Measurements from ENCODE around the gene ELMO1.
"Not testable (repeated sequence)": the region's sequence is repeated elsewhere in the genome, so short reads cannot be mapped to it uniquely, and the experiment has no call there.

Gene ELMO1

GRCh38 chr7:36982766-36983165, 465.9 kb downstream of the ELMO1 start:
- H3K27ac ChIP-seq (ENCODE audit: insufficient read depth, low read length, poor library complexity, severe bottlenecking): no peak overlapping the region
- no peaks in the 10 kb centered on the region for H3K27me3 ChIP-seq (replicated peaks; ENCODE audit: control insufficient read depth, insufficient read depth, low read length, poor library complexity, severe bottlenecking)
- H3K36me3 ChIP-seq (ENCODE audit: control insufficient read depth, insufficient read depth, low read length): no peaks in the 10 kb centered on the region
- no peak overlapping the region for H3K4me3 ChIP-seq (ENCODE audit: insufficient read depth, low read depth, low read length, poor library complexity, severe bottlenecking)
- no peaks in the 10 kb centered on the region for H3K4me1 ChIP-seq (ENCODE audit: control insufficient read depth, insufficient read depth, low read length, poor library complexity, severe bottlenecking)
- H3K9me3 ChIP-seq (ENCODE audit: control insufficient read depth, low read length): no peaks in the 10 kb centered on the region
- DNase-seq: no peak

GRCh38 chr7:36979810-36980248, 468.8 kb downstream of the ELMO1 start:
- no peaks in the 10 kb centered on the region for H3K36me3 ChIP-seq (ENCODE audit: control insufficient read depth, insufficient read depth, low read length)
- no peak overlapping the region for H3K4me3 ChIP-seq (ENCODE audit: insufficient read depth, low read depth, low read length, poor library complexity, severe bottlenecking)
- H3K4me1 ChIP-seq (ENCODE audit: control insufficient read depth, insufficient read depth, low read length, poor library complexity, severe bottlenecking): no peaks in the 10 kb centered on the region
- H3K27ac ChIP-seq (ENCODE audit: insufficient read depth, low read length, poor library complexity, severe bottlenecking): no peak overlapping the region
- no peak for DNase-seq
- no peaks in the 10 kb centered on the region for H3K27me3 ChIP-seq (replicated peaks; ENCODE audit: control insufficient read depth, insufficient read depth, low read length, poor library complexity, severe bottlenecking)
- no peaks in the 10 kb centered on the region for H3K9me3 ChIP-seq (ENCODE audit: control insufficient read depth, low read length)

DNA sequence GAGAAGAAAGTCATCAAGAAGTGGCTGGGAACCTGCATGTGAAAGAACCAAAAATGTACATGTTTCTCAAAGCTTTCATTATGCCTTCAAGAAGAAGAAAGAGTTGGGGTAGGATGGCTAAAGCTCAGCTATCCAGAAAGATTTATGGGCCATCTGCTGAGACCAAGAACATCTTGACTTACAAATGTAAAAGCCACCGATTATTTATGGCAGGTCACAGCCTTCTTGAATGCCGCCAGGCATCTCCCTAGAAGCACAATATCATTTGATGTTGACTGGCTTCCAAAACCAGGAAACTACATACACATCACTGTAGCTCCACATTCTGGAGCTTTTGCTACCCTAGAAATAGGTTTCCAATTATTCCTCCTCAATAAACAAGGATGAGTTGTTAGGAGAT, 470.2 kb downstream of the ELMO1 start:
- H3K9me3 ChIP-seq (ENCODE audit: control insufficient read depth, low read length): no peaks in the 10 kb centered on the region
- H3K4me3 ChIP-seq (ENCODE audit: insufficient read depth, low read depth, low read length, poor library complexity, severe bottlenecking): no peak overlapping the region
- no peaks in the 10 kb centered on the region for H3K27me3 ChIP-seq (replicated peaks; ENCODE audit: control insufficient read depth, insufficient read depth, low read length, poor library complexity, severe bottlenecking)
- H3K4me1 ChIP-seq (ENCODE audit: control insufficient read depth, insufficient read depth, low read length, poor library complexity, severe bottlenecking): no peaks in the 10 kb centered on the region
- H3K36me3 ChIP-seq (ENCODE audit: control insufficient read depth, insufficient read depth, low read length): no peaks in the 10 kb centered on the region
- DNase-seq: no peak
- no peak overlapping the region for H3K27ac ChIP-seq (ENCODE audit: insufficient read depth, low read length, poor library complexity, severe bottlenecking)

- Histone ChIP-seq H3K36me3 (ENCODE audit: control insufficient read depth, insufficient read depth, low read length) (no peaks in the 10 kb centered on the region), H3K27ac (ENCODE audit: insufficient read depth, low read length, poor library complexity, severe bottlenecking) (no peak overlapping the region), H3K27me3 (replicated peaks; ENCODE audit: control insufficient read depth, insufficient read depth, low read length, poor library complexity, severe bottlenecking) (no peaks in the 10 kb centered on the region), H3K4me1 (ENCODE audit: control insufficient read depth, insufficient read depth, low read length, poor library complexity, severe bottlenecking) (no peaks in the 10 kb centered on the region), H3K9me3 (ENCODE audit: control insufficient read depth, low read length) (no peaks in the 10 kb centered on the region), H3K4me3 (ENCODE audit: insufficient read depth, low read depth, low read length, poor library complexity, severe bottlenecking) (no peak overlapping the region)
- DNase-seq: no peak
Measured at GRCh38 chr7:36977878-36978277, 470.8 kb downstream of the ELMO1 start.

DNA sequence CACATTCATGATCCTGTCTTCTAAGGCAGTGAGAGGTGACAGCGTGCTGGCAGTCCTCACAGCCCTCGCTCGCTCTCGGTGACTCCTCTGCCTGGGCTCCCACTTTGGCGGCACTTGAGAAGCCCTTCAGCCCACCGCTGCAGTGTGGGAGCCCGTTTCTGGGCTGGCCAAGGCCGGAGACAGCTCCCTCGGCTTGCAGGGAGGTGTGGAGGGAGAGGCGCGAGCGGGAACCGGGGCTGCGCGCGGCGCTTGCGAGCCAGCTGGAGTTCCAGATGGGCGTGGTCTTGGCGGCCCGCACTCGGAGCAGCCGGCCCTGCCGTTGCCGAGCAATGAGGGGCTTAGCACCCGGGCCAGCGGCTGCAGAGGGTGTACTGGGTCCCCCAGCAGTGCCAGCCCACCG, 475.1 kb downstream of the ELMO1 start:
- not testable (repeated sequence) for DNase-seq; H3K9me3 ChIP-seq (ENCODE audit: control insufficient read depth, low read length); H3K27me3 ChIP-seq (replicated peaks; ENCODE audit: control insufficient read depth, insufficient read depth, low read length, poor library complexity, severe bottlenecking); H3K4me3 ChIP-seq (ENCODE audit: insufficient read depth, low read depth, low read length, poor library complexity, severe bottlenecking); H3K36me3 ChIP-seq (ENCODE audit: control insufficient read depth, insufficient read depth, low read length); H3K27ac ChIP-seq (ENCODE audit: insufficient read depth, low read length, poor library complexity, severe bottlenecking)
- peaks cover 11% of the 10 kb centered on the region for H3K4me1 ChIP-seq (ENCODE audit: control insufficient read depth, insufficient read depth, low read length, poor library complexity, severe bottlenecking)

GRCh38 chr7:36972140-36972518, 476.5 kb downstream of the ELMO1 start:
- H3K27ac ChIP-seq (ENCODE audit: insufficient read depth, low read length, poor library complexity, severe bottlenecking): no peak overlapping the region
- no peak overlapping the region for H3K4me3 ChIP-seq (ENCODE audit: insufficient read depth, low read depth, low read length, poor library complexity, severe bottlenecking)
- no peaks in the 10 kb centered on the region for H3K36me3 ChIP-seq (ENCODE audit: control insufficient read depth, insufficient read depth, low read length)
- no peaks in the 10 kb centered on the region for H3K9me3 ChIP-seq (ENCODE audit: control insufficient read depth, low read length)
- no peaks in the 10 kb centered on the region for H3K27me3 ChIP-seq (replicated peaks; ENCODE audit: control insufficient read depth, insufficient read depth, low read length, poor library complexity, severe bottlenecking)
- DNase-seq: no peak
- H3K4me1 ChIP-seq (ENCODE audit: control insufficient read depth, insufficient read depth, low read length, poor library complexity, severe bottlenecking): peaks cover 11% of the 10 kb centered on the region

GRCh38 chr7:36971515-36972139, 477.0 kb downstream of the ELMO1 start:
- no peaks in the 10 kb centered on the region for H3K9me3 ChIP-seq (ENCODE audit: control insufficient read depth, low read length)
- H3K36me3 ChIP-seq (ENCODE audit: control insufficient read depth, insufficient read depth, low read length): no peaks in the 10 kb centered on the region
- no peak overlapping the region for H3K4me3 ChIP-seq (ENCODE audit: insufficient read depth, low read depth, low read length, poor library complexity, severe bottlenecking)
- no peak overlapping the region for H3K27ac ChIP-seq (ENCODE audit: insufficient read depth, low read length, poor library complexity, severe bottlenecking)
- DNase-seq: no peak
- no peaks in the 10 kb centered on the region for H3K27me3 ChIP-seq (replicated peaks; ENCODE audit: control insufficient read depth, insufficient read depth, low read length, poor library complexity, severe bottlenecking)
- peaks cover 11% of the 10 kb centered on the region for H3K4me1 ChIP-seq (ENCODE audit: control insufficient read depth, insufficient read depth, low read length, poor library complexity, severe bottlenecking)

DNA sequence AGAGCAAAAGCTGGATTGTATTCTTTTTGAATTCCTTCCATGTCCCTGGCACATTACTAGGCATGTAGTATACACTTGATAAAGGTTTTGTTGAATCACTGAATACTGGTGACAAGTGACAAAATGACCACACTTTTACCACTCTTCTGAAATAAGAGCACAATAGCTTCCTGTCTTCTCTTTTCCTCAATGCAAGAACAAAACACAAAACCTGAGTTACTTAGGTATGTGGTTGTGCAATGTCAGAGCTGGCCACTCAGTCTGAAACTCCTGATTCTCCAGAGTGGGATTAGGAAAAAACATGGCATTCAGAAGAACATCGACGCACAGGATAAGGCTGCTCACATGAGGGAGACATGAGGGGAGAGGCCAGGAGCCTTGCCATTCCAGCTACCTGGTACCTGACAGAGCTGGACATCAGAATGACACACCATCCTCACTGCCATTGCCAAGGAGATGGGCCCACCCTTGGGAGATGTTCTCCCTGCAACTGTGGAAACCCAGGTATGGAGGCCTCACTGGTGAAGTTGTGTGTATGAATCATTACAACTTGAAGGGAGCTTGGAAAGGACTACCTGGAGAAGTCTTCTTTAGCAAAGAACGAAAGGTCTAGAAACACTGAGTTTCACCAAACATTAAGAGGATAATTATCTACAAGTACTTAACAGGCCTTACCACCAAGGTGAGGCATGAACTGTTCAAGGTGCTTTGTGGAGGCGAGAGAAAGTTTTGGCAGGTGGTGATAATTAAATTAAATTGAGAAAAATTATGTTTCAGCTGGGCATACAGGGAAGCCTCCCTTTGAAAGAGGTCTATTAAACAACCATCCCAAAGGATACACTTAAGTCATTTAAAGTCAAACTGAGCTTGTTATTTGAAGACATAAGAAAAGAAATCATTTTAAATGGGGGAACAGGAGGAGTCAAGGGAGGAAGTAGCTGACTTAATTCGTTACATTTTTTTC, 477.8 kb downstream of the ELMO1 start:
- no peaks in the 10 kb centered on the region for H3K9me3 ChIP-seq (ENCODE audit: control insufficient read depth, low read length)
- no peaks in the 10 kb centered on the region for H3K36me3 ChIP-seq (ENCODE audit: control insufficient read depth, insufficient read depth, low read length)
- no peak for DNase-seq
- no peaks in the 10 kb centered on the region for H3K27me3 ChIP-seq (replicated peaks; ENCODE audit: control insufficient read depth, insufficient read depth, low read length, poor library complexity, severe bottlenecking)
- H3K27ac ChIP-seq (ENCODE audit: insufficient read depth, low read length, poor library complexity, severe bottlenecking): no peak overlapping the region
- H3K4me3 ChIP-seq (ENCODE audit: insufficient read depth, low read depth, low read length, poor library complexity, severe bottlenecking): no peak overlapping the region
- peaks cover 11% of the 10 kb centered on the region for H3K4me1 ChIP-seq (ENCODE audit: control insufficient read depth, insufficient read depth, low read length, poor library complexity, severe bottlenecking)

DNA sequence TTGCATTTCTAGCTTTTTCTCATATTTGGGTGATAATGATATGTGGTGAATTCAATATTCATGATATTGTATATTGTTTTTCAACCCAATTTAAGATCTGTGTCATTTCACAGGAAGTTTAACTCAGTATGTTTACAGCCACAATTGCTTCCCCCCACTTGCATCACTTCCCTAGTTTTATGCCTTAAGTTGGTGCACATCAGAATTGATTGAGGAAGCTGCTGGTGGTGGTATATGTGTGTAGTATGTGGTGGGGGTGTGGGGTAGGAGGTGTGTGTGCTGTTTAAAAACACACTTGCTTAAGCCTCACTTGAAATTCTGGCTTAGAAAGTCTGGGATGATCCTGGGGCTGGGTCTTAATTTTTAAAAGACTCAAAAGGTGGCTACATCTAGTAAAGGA, 479.3 kb downstream of the ELMO1 start:
- Histone ChIP-seq H3K27ac (ENCODE audit: insufficient read depth, low read length, poor library complexity, severe bottlenecking) (no peak overlapping the region), H3K4me3 (ENCODE audit: insufficient read depth, low read depth, low read length, poor library complexity, severe bottlenecking) (no peak overlapping the region), H3K36me3 (ENCODE audit: control insufficient read depth, insufficient read depth, low read length) (no peaks in the 10 kb centered on the region), H3K4me1 (ENCODE audit: control insufficient read depth, insufficient read depth, low read length, poor library complexity, severe bottlenecking) (peaks cover 11% of the 10 kb centered on the region), H3K27me3 (replicated peaks; ENCODE audit: control insufficient read depth, insufficient read depth, low read length, poor library complexity, severe bottlenecking) (no peaks in the 10 kb centered on the region), H3K9me3 (ENCODE audit: control insufficient read depth, low read length) (no peaks in the 10 kb centered on the region)
- DNase-seq: no peak

DNA sequence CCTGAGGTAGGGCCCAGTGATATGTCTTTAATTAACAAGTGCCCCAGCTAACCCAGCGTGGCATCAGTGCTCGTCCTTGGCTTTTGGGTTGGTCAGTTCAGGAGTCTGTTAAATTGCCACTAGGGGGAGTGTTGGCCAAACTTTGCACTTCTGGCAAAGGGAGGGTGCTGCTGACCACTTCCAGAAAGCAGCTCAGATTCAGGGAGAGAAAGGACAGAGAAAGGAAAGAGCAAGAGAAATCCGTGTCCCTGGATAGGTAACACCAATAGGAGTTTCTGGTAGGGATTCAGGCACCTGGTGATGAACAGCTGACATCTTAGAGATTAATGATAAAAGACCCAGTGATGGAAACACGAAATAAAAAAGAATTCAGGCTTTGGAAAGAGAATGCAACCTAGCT, 481.3 kb downstream of the ELMO1 start:
- no peak for DNase-seq
- Histone ChIP-seq H3K4me3 (ENCODE audit: insufficient read depth, low read depth, low read length, poor library complexity, severe bottlenecking) (no peak overlapping the region), H3K36me3 (ENCODE audit: control insufficient read depth, insufficient read depth, low read length) (no peaks in the 10 kb centered on the region), H3K27me3 (replicated peaks; ENCODE audit: control insufficient read depth, insufficient read depth, low read length, poor library complexity, severe bottlenecking) (no peaks in the 10 kb centered on the region), H3K27ac (ENCODE audit: insufficient read depth, low read length, poor library complexity, severe bottlenecking) (no peak overlapping the region), H3K9me3 (ENCODE audit: control insufficient read depth, low read length) (no peaks in the 10 kb centered on the region), H3K4me1 (ENCODE audit: control insufficient read depth, insufficient read depth, low read length, poor library complexity, severe bottlenecking) (peaks cover 11% of the 10 kb centered on the region)

All from effector memory CD4-positive, alpha-beta T cell (primary cell).